GM19452 (cell line): Measurements from ENCODE around the gene RPS6KL1.

Source experiments
- ATAC-seq: cut with Tn5 transposase; IDR thresholded peaks from one replicate; pipeline ENCODE4 v1.9.1; 2021; ENCODE audit not compliant: unreplicated experiment

RPS6KL1 gene

GRCh38 chr14:74922752-74923401 is at the start of gene RPS6KL1:
Gene RPS6KL1, minus strand, starts transcription at chr14:74923260. Its CDS starts 1,719 bp downstream, at chr14:74921541.
- ATAC-seq: peak; percentile 93

GRCh38 chr14:74968811-74969210 is 45.8 kb upstream of the RPS6KL1 start:
- no peak for ATAC-seq

GRCh38 chr14:74965486-74966153 is 42.6 kb upstream of the RPS6KL1 start:
- ATAC-seq: no peak

GRCh38 chr14:74964787-74965485 is 41.9 kb upstream of the RPS6KL1 start:
- ATAC-seq: no peak

GRCh38 chr14:74963705-74964271 is 40.7 kb upstream of the RPS6KL1 start:
- no peak for ATAC-seq

- no peak for ATAC-seq
Measured at GRCh38 chr14:74963178-74963704, 40.2 kb upstream of the RPS6KL1 start.

GRCh38 chr14:74962493-74962892 is 39.4 kb upstream of the RPS6KL1 start:
- no peak for ATAC-seq

GRCh38 chr14:74962046-74962445 is 39.0 kb upstream of the RPS6KL1 start:
- no peak for ATAC-seq

- no peak for ATAC-seq
Measured at GRCh38 chr14:74961238-74961911, 38.3 kb upstream of the RPS6KL1 start.

- ATAC-seq: no peak
Measured at GRCh38 chr14:74960736-74961135, 37.7 kb upstream of the RPS6KL1 start.

- no peak for ATAC-seq
Measured at GRCh38 chr14:74959596-74960180, 36.6 kb upstream of the RPS6KL1 start.

- ATAC-seq: no peak
Measured at GRCh38 chr14:74956280-74957072, 33.4 kb upstream of the RPS6KL1 start.

- no peak for ATAC-seq
Measured at GRCh38 chr14:74956027-74956279, 32.9 kb upstream of the RPS6KL1 start.

GRCh38 chr14:74955229-74956026 is 32.4 kb upstream of the RPS6KL1 start, which contains the start of gene PGF:
Gene PGF, minus strand, starts transcription at chr14:74955597. Its CDS starts 355 bp downstream, at chr14:74955242.
- ATAC-seq: no peak

GRCh38 chr14:74954947-74955228 is 31.8 kb upstream of the RPS6KL1 start:
- no peak for ATAC-seq

GRCh38 chr14:74954232-74954946 is 31.3 kb upstream of the RPS6KL1 start:
- no peak for ATAC-seq

- no peak for ATAC-seq
Measured at GRCh38 chr14:74953686-74954085, 30.6 kb upstream of the RPS6KL1 start.

GRCh38 chr14:74952697-74953484 is 29.8 kb upstream of the RPS6KL1 start:
- ATAC-seq: no peak
